SK-N-DZ (cell line): Measurements from ENCODE around the gene ZMIZ2.
A peak's percentile ranks its signal among the peaks of the same experiment; 100 is the strongest.
"Not testable (repeated sequence)": the region's sequence is repeated elsewhere in the genome, so short reads cannot be mapped to it uniquely, and the experiment has no call there.

Experiments
- DNase-seq: peaks from one replicate; pipeline ENCODE4 v3.0.0-alpha.2; 2015; ENCODE audit warnings: low spot score

ZMIZ2 gene

DNA sequence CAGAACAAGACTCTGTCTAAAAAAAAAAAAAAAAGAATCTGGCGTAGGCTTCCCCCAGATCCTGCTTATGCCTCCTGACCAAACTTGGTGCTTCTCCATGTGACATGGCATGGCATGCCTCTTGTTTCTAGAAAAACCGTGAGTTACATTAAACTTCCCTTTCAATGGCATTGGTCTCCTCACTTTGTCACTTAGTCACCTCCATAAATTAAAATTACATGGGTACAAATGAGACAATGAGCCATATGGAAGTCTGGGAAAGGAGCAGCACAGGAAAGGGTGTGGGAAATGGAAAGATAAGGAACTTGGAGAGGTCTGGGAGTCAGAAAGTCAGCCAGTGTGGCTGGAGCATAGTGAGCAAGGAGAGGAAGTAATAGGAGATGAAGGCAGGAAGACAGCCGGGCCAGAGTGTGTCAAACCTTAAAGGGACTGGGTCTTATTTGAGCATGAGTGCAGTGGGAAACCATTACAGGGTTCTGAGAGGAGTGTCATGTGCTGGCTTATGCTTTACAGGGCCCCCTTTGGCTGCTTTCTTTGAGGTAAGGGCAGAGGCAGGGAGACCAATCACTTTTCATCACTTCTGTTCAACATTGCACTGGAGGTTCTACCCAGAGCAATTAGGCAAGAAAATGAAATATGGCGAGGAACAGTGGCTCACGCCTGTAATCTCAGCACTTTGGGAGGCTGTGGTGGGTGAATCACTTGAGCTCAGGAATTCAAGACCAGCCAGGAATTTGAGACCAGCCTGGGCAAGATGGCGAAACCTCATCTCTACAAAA is 21.3 kb upstream of the ZMIZ2 start:
- DNase-seq: no peak

GRCh38 chr7:44727937-44728262 is 20.7 kb upstream of the ZMIZ2 start:
- no peak for DNase-seq

- no peak for DNase-seq
Measured at GRCh38 chr7:44729949-44730590, 18.6 kb upstream of the ZMIZ2 start.

GRCh38 chr7:44732971-44733370 is 15.7 kb upstream of the ZMIZ2 start:
- DNase-seq: not testable (repeated sequence)

- DNase-seq: no peak
Measured at GRCh38 chr7:44733708-44734481, 14.8 kb upstream of the ZMIZ2 start.

DNA sequence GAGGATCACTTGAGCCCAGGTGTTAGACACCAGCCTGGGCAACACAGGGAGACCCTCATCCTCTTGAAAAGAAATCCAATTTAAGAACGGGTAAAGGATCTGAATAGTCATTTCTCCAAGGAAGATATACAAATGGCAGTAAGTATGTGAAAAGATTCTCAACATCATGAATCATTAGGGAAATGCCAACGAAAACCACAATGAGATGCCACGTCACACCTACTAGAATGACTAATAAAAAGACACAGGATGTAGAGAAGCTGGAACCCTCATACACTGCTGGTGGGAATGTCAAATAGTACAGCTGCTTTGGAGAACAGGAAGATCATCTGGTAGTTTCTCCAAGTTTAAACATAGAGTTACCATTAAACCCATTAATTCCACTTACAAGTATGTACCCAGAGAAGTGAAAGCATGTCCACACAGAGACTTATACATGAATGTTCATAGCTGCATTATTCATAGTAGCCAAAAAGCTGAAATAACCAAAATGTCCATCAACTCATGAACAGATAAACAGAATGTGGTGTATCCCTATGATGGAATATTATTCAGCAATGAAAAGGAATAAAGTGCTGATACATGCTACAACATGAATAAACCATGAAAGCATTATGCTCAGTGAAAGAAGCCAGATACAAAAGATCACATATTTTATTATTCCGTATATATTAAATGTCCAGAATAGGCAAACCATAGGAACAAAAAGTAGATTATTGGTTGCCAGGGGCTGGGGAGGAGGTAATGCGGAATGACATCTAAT is 13.1 kb upstream of the ZMIZ2 start:
- no peak for DNase-seq

- DNase-seq: no peak
Measured at GRCh38 chr7:44736896-44737295, 11.8 kb upstream of the ZMIZ2 start.

DNA sequence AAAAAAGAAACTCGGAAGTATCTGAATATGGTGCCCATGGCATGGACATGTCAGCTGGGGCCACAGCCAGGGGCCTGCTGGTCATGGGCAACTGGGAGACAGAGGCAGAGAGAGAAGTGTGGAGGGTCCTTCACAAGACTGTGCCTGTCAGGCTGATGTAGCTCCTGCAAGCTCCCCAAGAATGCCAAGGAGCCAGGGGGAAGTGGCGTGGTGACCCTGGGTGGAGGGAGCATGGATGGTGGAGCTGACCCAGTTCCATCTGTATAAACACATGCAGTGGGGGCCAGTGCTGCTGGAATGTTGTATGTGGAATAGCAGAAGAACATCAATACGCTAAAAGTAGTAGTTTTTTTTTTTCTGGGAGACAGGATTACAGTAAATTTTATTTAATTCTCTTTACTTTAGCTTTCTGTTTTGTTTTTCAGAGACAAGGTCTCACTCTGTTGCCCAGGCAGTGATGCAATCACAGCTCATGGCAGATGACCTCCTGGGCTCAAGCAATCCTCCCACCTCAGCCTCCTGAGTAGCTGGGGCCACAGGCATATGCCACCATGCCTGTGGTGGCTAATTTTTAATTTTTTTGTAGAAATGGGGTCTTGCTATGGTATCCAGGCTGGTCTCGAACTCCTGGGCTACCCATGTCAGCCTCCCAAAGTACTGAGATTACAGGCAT is 10.5 kb upstream of the ZMIZ2 start:
- DNase-seq: no peak

- no peak for DNase-seq
Measured at GRCh38 chr7:44738876-44739665, 9.6 kb upstream of the ZMIZ2 start.

- DNase-seq: no peak
Measured at GRCh38 chr7:44740055-44740454, 8.6 kb upstream of the ZMIZ2 start.

- peak; percentile 55 for DNase-seq
Measured at GRCh38 chr7:44743750-44744149, 4.9 kb upstream of the ZMIZ2 start.

DNA sequence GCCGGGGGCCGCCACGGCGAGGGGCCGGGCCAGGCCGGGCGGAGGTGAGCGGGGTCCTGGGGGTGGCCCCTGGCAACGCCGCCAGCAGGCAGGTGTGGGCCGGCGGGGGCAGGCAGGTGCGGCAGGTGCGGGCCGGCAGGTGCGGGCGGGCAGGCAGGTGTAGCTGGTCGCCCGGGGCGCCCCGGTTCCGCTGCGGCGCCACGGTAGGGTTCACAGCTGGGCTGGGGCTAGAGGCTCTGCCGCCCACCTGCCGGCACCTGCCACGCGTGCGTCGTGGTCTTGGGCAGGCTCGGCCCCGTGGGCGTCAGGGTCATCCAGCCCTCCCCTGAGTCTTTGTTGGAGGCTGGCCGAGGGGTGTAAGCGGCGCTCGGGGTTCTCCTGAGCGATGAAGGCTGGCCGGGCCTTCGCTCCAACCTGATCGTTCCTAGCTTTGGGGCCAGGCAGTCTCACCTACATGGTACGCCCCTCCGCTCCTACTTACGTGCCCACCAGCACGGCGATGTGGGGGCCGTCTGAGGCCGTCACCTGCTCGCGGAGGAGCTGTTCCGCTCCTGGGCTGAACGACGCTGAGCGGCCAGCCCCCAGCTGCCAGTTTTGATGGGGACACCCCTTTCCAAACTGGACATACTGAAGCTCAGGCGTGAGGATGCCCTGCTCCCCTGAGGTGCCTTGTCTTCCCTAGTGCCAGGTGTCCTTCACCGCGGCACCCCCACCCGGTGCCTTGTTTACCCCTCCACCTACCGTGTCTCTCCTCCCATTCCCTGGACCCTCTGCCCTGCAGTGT is 493 bp downstream of the ZMIZ2 start:
- DNase-seq: no peak

DNA sequence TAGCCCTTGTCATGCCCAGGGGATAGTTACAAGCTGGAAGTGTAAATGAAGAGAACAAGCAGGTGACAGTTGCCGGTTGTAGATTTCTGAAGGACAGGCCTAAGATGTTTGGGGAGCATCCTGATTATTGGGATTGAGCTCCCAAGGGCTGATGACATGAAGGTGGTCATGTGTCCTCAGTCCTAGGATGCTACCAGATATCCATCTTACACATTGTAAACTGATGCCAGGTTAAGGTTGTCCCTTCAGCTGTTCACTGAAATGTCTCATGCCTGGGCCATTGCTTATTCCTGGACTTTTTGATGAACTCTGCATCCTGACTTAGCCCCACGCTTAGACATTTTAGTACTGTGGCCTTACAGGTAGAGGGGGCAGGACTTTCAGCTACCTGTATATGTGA is 1.3 kb downstream of the ZMIZ2 start:
- DNase-seq: no peak

GRCh38 chr7:44750424-44750823 is 1.8 kb downstream of the ZMIZ2 start:
- no peak for DNase-seq

DNA sequence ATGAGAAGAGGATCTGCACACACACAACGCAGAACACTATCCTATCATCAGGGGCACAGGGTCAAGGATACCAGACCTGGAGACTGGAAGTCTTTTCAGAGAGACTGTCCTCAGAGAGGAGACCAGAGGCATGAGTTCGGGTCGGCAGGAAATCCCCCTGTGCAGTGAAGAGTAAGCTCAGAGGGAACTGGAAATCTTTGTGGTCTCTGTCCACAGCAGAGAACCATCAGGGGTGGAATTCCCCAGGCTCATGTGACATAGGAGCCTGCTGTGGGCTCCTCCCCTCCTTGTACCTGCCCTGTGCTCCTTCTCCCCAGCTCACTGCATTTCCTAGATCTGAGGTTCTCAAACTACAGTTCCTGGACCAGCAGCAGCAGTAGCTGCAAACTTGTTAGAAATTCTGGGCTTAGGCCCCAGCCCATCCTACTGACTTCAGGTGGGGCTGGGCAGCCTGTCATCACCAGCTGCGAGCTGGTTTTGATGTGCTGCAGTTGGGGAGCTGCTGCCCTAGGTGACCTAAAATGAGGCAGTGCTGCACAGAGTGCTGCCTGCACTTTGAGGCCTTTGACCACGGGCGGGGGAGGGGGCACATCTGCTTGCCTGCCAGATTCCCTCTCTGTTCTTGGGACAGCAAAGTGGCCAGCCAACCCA is 2.4 kb downstream of the ZMIZ2 start:
- no peak for DNase-seq

DNA sequence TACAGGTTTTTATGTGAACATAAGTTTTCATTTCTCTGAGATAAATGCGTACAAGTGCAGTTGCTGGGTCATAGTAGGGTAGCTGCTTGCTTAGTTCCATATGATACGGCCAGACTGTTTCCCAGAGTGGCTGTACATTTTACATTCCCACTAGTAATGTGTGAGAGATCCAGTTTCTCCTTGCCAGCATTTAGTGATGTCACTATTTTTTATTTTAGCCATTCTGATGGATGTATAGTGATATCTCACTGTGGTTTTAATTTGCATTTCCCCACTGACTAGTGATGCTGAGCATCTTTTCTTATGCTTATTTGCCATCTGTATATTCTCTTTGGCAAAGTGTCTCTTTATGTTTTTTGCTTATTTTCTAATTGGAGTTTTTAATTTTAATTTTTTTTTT is 4.2 kb downstream of the ZMIZ2 start:
- no peak for DNase-seq

DNA sequence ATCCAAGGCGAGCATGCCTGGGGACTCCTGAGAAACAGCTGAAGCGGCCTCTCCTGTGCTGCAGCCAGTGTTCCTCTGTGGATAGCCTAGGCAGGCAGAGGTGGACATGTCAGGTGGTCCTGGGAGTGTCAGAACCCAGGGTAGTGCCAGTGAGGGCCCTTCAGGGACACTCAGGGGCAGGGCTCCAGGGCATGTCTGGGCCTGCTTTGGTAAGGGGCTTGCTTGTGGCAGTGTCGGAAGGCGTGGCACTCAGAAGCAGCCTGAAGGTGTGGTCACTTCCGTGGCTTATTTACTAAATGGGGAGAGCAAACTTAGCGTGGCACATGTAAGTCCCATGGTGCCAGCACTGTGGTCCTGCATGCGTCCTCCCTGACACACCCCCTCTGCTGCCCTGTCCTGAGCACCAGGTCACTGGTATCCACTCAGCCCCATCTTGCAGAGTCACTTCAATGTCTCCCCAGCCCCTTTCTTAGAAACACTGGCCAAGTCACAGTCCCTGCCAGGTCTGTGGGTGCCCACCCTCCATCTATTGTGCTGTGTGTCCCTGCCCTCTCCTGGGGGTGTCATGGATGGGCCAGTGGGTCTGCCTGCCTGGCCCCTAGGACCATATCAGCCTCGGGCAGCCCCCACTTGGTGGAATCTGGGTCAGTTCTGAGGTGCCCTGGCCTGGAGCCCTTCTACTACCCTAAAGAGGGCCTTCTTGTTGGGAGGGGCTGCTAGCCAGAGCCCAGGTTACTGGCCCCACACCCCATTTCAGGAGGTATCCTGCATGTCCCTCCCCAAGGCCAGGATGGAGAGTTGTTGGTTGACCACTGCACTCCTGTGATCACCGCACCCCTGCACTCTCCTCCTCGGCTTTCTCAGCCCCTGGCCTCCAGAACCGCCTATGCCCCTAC is 6.4 kb downstream of the ZMIZ2 start:
- DNase-seq: no peak
